Measurements from ENCODE around the gene CTDNEP1.
A peak's percentile ranks its signal among the peaks of the same experiment; 100 is the strongest.

The CTDNEP1 gene

GRCh38 chr17:7280519-7281073 is 29.1 kb upstream of the CTDNEP1 start:
- DNase-seq (ENCODE audit: low read depth in 3 of 3): peak; percentile 71 to 78 (median 71)

GRCh38 chr17:7279448-7279847 is 27.9 kb upstream of the CTDNEP1 start:
- DNase-seq (ENCODE audit: low read depth in 3 of 3): no peak

- DNase-seq (ENCODE audit: low read depth in 3 of 3): no peak
Observed at GRCh38 chr17:7266784-7267183, 15.2 kb upstream of the CTDNEP1 start.

- DNase-seq (ENCODE audit: low read depth in 3 of 3): no peak
Observed at GRCh38 chr17:7263801-7264078, 12.2 kb upstream of the CTDNEP1 start.

GRCh38 chr17:7262935-7263800 is 11.6 kb upstream of the CTDNEP1 start:
- DNase-seq (ENCODE audit: low read depth in 3 of 3): no peak

- DNase-seq (ENCODE audit: low read depth in 3 of 3): no peak
Observed at GRCh38 chr17:7262192-7262934, 10.8 kb upstream of the CTDNEP1 start, which contains the start of gene CLDN7. CLDN7 (minus strand) TSS chr17:7262478; CDS start chr17:7262043, 435 bp downstream.

- peak in 1 of 3 experiments; percentile 29 for DNase-seq (ENCODE audit: low read depth in 3 of 3)
Observed at GRCh38 chr17:7261379-7262191, 10.1 kb upstream of the CTDNEP1 start.

GRCh38 chr17:7260651-7261378 is 9.3 kb upstream of the CTDNEP1 start:
- no peak for DNase-seq (ENCODE audit: low read depth in 3 of 3)

GRCh38 chr17:7260151-7260550 is 8.6 kb upstream of the CTDNEP1 start:
- no peak for DNase-seq (ENCODE audit: low read depth in 3 of 3)

- no peak for DNase-seq (ENCODE audit: low read depth in 3 of 3)
Observed at GRCh38 chr17:7259555-7259889, 8.0 kb upstream of the CTDNEP1 start.

GRCh38 chr17:7258731-7259554 is 7.4 kb upstream of the CTDNEP1 start:
- no peak for DNase-seq (ENCODE audit: low read depth in 3 of 3)

GRCh38 chr17:7256766-7257456 is 5.4 kb upstream of the CTDNEP1 start:
- no peak for DNase-seq (ENCODE audit: low read depth in 3 of 3)

GRCh38 chr17:7254511-7254910 is 3.0 kb upstream of the CTDNEP1 start:
- DNase-seq (ENCODE audit: low read depth in 3 of 3): no peak

GRCh38 chr17:7253082-7253481 is 1.5 kb upstream of the CTDNEP1 start:
- no peak for DNase-seq (ENCODE audit: low read depth in 3 of 3)

- DNase-seq (ENCODE audit: low read depth in 3 of 3): peak; percentile 67 to 71 (median 67)
Observed at GRCh38 chr17:7252176-7253043, 876 bp upstream of the CTDNEP1 start, which contains the start of gene ELP5. ELP5 (plus strand) TSS chr17:7252215; CDS start chr17:7252551, 336 bp downstream.

GRCh38 chr17:7250695-7251627 is 573 bp downstream of the CTDNEP1 start:
- DNase-seq (ENCODE audit: low read depth in 3 of 3): no peak

- no peak for DNase-seq (ENCODE audit: low read depth in 3 of 3)
Observed at GRCh38 chr17:7249830-7250229, 1.7 kb downstream of the CTDNEP1 start.

GRCh38 chr17:7249214-7249613 is 2.3 kb downstream of the CTDNEP1 start:
- DNase-seq (ENCODE audit: low read depth in 3 of 3): no peak

Measured in stimulated activated CD4-positive, alpha-beta T cell treated with anti-CD3 and anti-CD28 coated beads, TNF-alpha, amount 100 ng/mL, for 4 hours (primary cell).